C4-2B (cell line): ENCODE measurements around the gene GPR143.

Experiments used
- ZFX ChIP-seq: fragments of 450-650 bp; IDR thresholded peaks from 2 replicates; pipeline ENCODE4 v1.6.1; 2017
- TF ChIP-seq, protein P1 (sequence below): fragments of 450-650 bp; conservative IDR thresholded peaks from 2 replicates; pipeline ENCODE4 v1.5.1; 2017; ENCODE audit warnings: mild to moderate bottlenecking

DNA sequence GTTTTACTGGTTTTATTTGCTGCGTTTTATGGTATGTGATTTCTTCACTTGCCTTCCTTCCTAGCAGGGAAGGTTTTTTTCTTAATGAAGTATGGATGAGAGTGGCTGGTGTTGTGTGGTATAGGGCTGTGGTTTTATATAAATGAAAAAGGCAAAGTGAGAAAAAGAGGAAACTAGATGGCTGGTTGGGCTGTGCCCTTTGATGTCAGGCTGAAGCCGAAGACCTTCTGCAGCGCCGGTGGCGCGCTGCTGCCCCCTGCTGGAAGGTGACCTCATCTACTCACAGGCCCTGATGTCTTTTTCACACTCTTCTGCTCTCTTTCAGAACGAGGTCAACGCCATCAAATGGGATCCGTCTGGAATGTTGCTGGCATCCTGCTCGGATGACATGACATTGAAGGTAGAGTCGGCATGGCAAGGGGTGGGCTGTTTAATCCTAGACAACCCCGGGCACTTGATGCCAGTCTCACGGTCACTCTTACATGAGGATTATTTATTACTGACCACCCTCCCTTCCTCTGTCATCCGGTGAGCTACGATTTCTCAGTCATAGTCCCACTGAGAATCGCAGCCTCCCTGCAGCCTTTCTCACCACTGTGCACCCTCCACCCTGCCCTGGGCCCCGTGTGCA is 56.6 kb downstream of the GPR143 start:
- TF ChIP-seq, protein P1, sequence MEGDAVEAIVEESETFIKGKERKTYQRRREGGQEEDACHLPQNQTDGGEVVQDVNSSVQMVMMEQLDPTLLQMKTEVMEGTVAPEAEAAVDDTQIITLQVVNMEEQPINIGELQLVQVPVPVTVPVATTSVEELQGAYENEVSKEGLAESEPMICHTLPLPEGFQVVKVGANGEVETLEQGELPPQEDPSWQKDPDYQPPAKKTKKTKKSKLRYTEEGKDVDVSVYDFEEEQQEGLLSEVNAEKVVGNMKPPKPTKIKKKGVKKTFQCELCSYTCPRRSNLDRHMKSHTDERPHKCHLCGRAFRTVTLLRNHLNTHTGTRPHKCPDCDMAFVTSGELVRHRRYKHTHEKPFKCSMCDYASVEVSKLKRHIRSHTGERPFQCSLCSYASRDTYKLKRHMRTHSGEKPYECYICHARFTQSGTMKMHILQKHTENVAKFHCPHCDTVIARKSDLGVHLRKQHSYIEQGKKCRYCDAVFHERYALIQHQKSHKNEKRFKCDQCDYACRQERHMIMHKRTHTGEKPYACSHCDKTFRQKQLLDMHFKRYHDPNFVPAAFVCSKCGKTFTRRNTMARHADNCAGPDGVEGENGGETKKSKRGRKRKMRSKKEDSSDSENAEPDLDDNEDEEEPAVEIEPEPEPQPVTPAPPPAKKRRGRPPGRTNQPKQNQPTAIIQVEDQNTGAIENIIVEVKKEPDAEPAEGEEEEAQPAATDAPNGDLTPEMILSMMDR, result peak; percentile 84
- no peak for TF ChIP-seq ZFX
